GM23338 (cell line): Measurements from ENCODE around the gene SH3RF3. TPM values are rescaled to one million over a fixed set of nuclear protein-coding genes. Genes with fewer than 3 reads are reported as not detected.

ENCODE experiments used
- ATAC-seq: fragments of 200-7000 bp; cut with Tn5 transposase; 3 replicates; pipeline ENCODE4 v1.9.1; 2020
- DNase-seq: peaks from one replicate; pipeline ENCODE4 v3.0.0-alpha.2; 2015; ENCODE audit warnings: low spot score
- H2AFZ ChIP-seq: fragments of 200-600 bp; sonication (generic); 2 replicates; pipeline ENCODE4 v1.8.0; 2016; ENCODE audit warnings: antibody characterized with exemption, mild to moderate bottlenecking, moderate library complexity
- H3F3A ChIP-seq: fragments of 200-600 bp; sonication (generic); replicated peaks from 2 replicates; pipeline ENCODE4 v1.8.0; 2017; ENCODE audit warnings: antibody characterized with exemption, mixed run types, low read depth
- H3K27ac ChIP-seq: fragments of 200-600 bp; sonication (generic); 2 replicates; pipeline ENCODE4 v1.6.1; 2016; ENCODE audit warnings: low read depth
- H3K27me3 ChIP-seq: fragments of 200-600 bp; sonication (generic); 2 replicates; pipeline ENCODE4 v1.8.0; 2016; ENCODE audit warnings: mild to moderate bottlenecking, mixed run types, moderate library complexity; ENCODE audit not compliant: insufficient read depth
- H3K36me3 ChIP-seq: fragments of 200-600 bp; sonication (generic); 2 replicates; pipeline ENCODE4 v1.8.0; 2016; ENCODE audit warnings: mild to moderate bottlenecking; ENCODE audit not compliant: insufficient read depth
- H3K4me1 ChIP-seq: fragments of 200-600 bp; sonication (generic); 2 replicates; pipeline ENCODE4 v1.8.0; 2016; ENCODE audit warnings: mild to moderate bottlenecking, moderate library complexity; ENCODE audit not compliant: insufficient read depth
- H3K4me2 ChIP-seq: fragments of 200-600 bp; sonication (generic); 2 replicates; pipeline ENCODE4 v1.7.1; 2017; ENCODE audit warnings: mixed run types
- H3K4me3 ChIP-seq: fragments of 200-600 bp; sonication (generic); 2 replicates; pipeline ENCODE4 v1.6.1; 2016; ENCODE audit warnings: mixed run types
- H3K79me2 ChIP-seq: fragments of 200-600 bp; sonication (generic); replicated peaks from 2 replicates; pipeline ENCODE4 v1.8.0; 2017; ENCODE audit warnings: mild to moderate bottlenecking; ENCODE audit not compliant: insufficient read depth
- H3K9me2 ChIP-seq: fragments of 200-600 bp; sonication (generic); 2 replicates; pipeline ENCODE4 v1.8.0; 2017; ENCODE audit not compliant: insufficient read depth
- H4K20me1 ChIP-seq: fragments of 200-600 bp; sonication (generic); replicated peaks from 2 replicates; pipeline ENCODE4 v1.8.0; 2017; ENCODE audit warnings: mild to moderate bottlenecking; ENCODE audit not compliant: insufficient read depth
- H3K27ac Mint-ChIP-seq: 2 replicates; pipeline ENCODE4 v1.8.0; 2020; ENCODE audit warnings: inconsistent platforms, mild to moderate bottlenecking, moderate library complexity, mixed read lengths
- H3K27me3 Mint-ChIP-seq: 3 replicates; pipeline ENCODE4 v1.8.0; 2022; ENCODE audit warnings: low read depth, mild to moderate bottlenecking, moderate library complexity, mixed read lengths, inconsistent platforms; ENCODE audit not compliant: insufficient read depth, poor library complexity
- H3K36me3 Mint-ChIP-seq: 3 replicates; pipeline ENCODE4 v1.8.0; 2021; ENCODE audit warnings: low read depth, mild to moderate bottlenecking, inconsistent platforms, moderate library complexity, mixed read lengths
- H3K4me1 Mint-ChIP-seq: 3 replicates; pipeline ENCODE4 v1.8.0; 2020; ENCODE audit warnings: mild to moderate bottlenecking, inconsistent platforms, mixed read lengths
- H3K4me3 Mint-ChIP-seq: 3 replicates; pipeline ENCODE4 v1.8.0; 2021; ENCODE audit warnings: moderate library complexity, mild to moderate bottlenecking, inconsistent platforms, mixed read lengths
- H3K9me3 Mint-ChIP-seq: 3 replicates; pipeline ENCODE4 v1.8.0; 2020; ENCODE audit warnings: moderate library complexity, mild to moderate bottlenecking, inconsistent platforms, mixed read lengths
- CREB1 ChIP-seq: fragments of 250-450 bp; sonication (Bioruptor Pico); IDR thresholded peaks from 2 replicates; pipeline ENCODE4 v1.5.0; 2020; ENCODE audit warnings: low read depth, mild to moderate bottlenecking, moderate library complexity
- CTCF ChIP-seq, 2 experiments: fragments of 200-600 bp in 1 of 2; sonication (generic) in 1 of 2; conservative IDR thresholded peaks; 2 replicates each; pipeline versions ENCODE4 v1.5.1 to v1.6.1; 2016 to 2017; ENCODE audit warnings: antibody characterized with exemption in 2 of 2, low read depth in 2 of 2, mild to moderate bottlenecking in 2 of 2, moderate library complexity in 1 of 2
- ETS1 ChIP-seq: IDR thresholded peaks from 2 replicates; pipeline ENCODE4 v1.6.1; 2016; ENCODE audit warnings: antibody characterized with exemption
- EZH2 ChIP-seq: fragments of 200-600 bp; sonication (generic); IDR thresholded peaks from one replicate; pipeline ENCODE4 v1.8.0; 2017; ENCODE audit warnings: antibody characterized with exemption, mild to moderate bottlenecking, low read depth; ENCODE audit not compliant: unreplicated experiment
- EZH2phosphoT487 ChIP-seq: fragments of 200-600 bp; sonication (generic); IDR thresholded peaks from one replicate; pipeline ENCODE4 v1.8.1; 2018; ENCODE audit warnings: antibody characterized with exemption; ENCODE audit not compliant: unreplicated experiment
- JUNB ChIP-seq: IDR thresholded peaks from one replicate; pipeline ENCODE4 v1.6.1; 2016; ENCODE audit warnings: antibody characterized with exemption; ENCODE audit not compliant: unreplicated experiment
- NANOG ChIP-seq: IDR thresholded peaks from 2 replicates; pipeline ENCODE4 v1.6.1; 2016; ENCODE audit warnings: antibody characterized with exemption, borderline replicate concordance
- POLR2AphosphoS5 ChIP-seq: IDR thresholded peaks from 2 replicates; pipeline ENCODE4 v1.6.1; 2016; ENCODE audit warnings: antibody characterized with exemption, low read depth
- REST ChIP-seq: IDR thresholded peaks from one replicate; pipeline ENCODE4 v1.6.1; 2018; ENCODE audit warnings: antibody characterized with exemption; ENCODE audit not compliant: unreplicated experiment
- STAT1 ChIP-seq: IDR thresholded peaks from one replicate; pipeline ENCODE4 v1.6.1; 2016; ENCODE audit warnings: antibody characterized with exemption; ENCODE audit not compliant: unreplicated experiment
- ZNF114 ChIP-seq: fragments of 250-450 bp; sonication (Bioruptor Pico); IDR thresholded peaks from 2 replicates; pipeline ENCODE4 v1.5.0; 2020; ENCODE audit warnings: mild to moderate bottlenecking, moderate library complexity
- ZNF331 ChIP-seq: fragments of 250-450 bp; sonication (Bioruptor Pico); IDR thresholded peaks from 2 replicates; pipeline ENCODE4 v1.5.0; 2020; ENCODE audit warnings: low read depth, mild to moderate bottlenecking, moderate library complexity
- ZNF462 ChIP-seq: fragments of 250-450 bp; sonication (Bioruptor Pico); IDR thresholded peaks from 2 replicates; pipeline ENCODE4 v1.5.0; 2020; ENCODE audit warnings: mild to moderate bottlenecking, moderate library complexity
- polyA plus RNA-seq: library from polyadenylated mRNA; unstranded; fragments of >200 nt; fragmentation: Nextera tagmentation; extraction: Ambion mirVana; gene quantifications from 2 replicates; pipeline ENCODE4 v1.2.1, GENCODE V29; 2016
- total RNA-seq: library from RNA; depleted of rRNA; stranded (reverse); fragments of >200 nt; shearing (Covaris generic); gene quantifications from 2 replicates; pipeline ENCODE4 v1.2.3, GENCODE V29; 2014

Gene SH3RF3
- total and polyA plus RNA-seq, 2 experiments from 2014 or later, result 0.11 to 0.63 TPM

- TF ChIP-seq ZNF462 (CRISPR knock-in tag), result no peak
- TF ChIP-seq JUNB, result no peak
- no peak for TF ChIP-seq REST
- no peak for TF ChIP-seq ETS1
- no peak for TF ChIP-seq CREB1 (CRISPR knock-in tag)
- TF ChIP-seq ZNF114 (CRISPR knock-in tag), result no peak
- TF ChIP-seq NANOG, result no peak
- no peak for TF ChIP-seq STAT1
- TF ChIP-seq EZH2, result no peak
- TF ChIP-seq ZNF331 (CRISPR knock-in tag), result no peak
- TF ChIP-seq CTCF (conservative IDR thresholded peaks at IDR 0.05; ENCODE audit: low read depth in 2 of 2), result no peak
- no peak for TF ChIP-seq POLR2AphosphoS5
- no peak for TF ChIP-seq EZH2phosphoT487
- H4K20me1 ChIP-seq, result no peaks in the 10 kb centered on the region
- Mint-ChIP-seq H3K9me3 (no peaks in the 10 kb centered on the region), H3K27ac (no peak overlapping the region), H3K27me3 (peaks cover 13% of the 10 kb centered on the region), H3K36me3 (no peaks in the 10 kb centered on the region), H3K4me1 (peaks cover 38% of the 10 kb centered on the region), H3K4me3 (no peak overlapping the region; the same call in 2 of the 3 replicates)
- H3K4me2 ChIP-seq, result 0 out of 2 replicates have a peak overlapping the region, but pooled peaks have one; percentile 32
- H3K79me2 ChIP-seq, result no peaks in the 10 kb centered on the region
- H3K9me2 ChIP-seq, result no peaks in the 10 kb centered on the region
- H3K4me1 ChIP-seq, result peaks cover 28% of the 10 kb centered on the region
- ATAC-seq, result no peak
- 0 out of 2 replicates have a peak, but pooled peaks cover 6% of the 10 kb centered on the region for H3F3A ChIP-seq
- no peaks in the 10 kb centered on the region for H3K36me3 ChIP-seq
- H3K27me3 ChIP-seq, result no peaks in the 10 kb centered on the region
- no peak overlapping the region for H3K27ac ChIP-seq
- H2AFZ ChIP-seq, result peak overlapping the region; percentile 66; the same call in 1 of the 2 replicates
- no peak overlapping the region for H3K4me3 ChIP-seq
- DNase-seq, result no peak
These were observed 253.4 kb downstream of the SH3RF3 start for GRCh38 chr2:109382226-109382895.
